HG03342 (cell line): ENCODE data around the gene PRELID3B.
"Not testable (repeated sequence)": the region's sequence is repeated elsewhere in the genome, so short reads cannot be mapped to it uniquely, and the experiment has no call there.

Experiments
- ATAC-seq: cut with Tn5 transposase; IDR thresholded peaks from one replicate; pipeline ENCODE4 v1.9.1; 2021; ENCODE audit warnings: mild to moderate bottlenecking, moderate library complexity; ENCODE audit not compliant: unreplicated experiment

The PRELID3B gene

DNA sequence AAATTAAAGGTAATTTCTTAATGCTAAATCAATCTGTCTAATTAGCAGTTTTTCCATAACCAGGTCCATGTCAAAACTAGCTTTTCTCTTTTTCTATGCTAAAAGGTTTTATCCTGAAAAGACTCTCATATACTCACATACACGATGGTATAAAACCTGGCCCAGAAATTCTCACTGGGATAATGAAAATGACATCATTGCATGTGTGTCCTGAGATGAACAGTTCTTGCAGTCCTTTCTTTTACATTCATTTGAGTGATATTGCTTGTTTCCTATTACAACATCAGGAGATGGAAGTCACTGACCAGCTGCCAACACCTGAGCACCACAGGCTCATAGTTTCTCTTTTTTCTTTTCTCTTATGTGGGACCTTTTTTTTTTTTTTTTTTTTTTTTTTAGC lies 7.9 kb upstream of the PRELID3B start:
- no peak for ATAC-seq

DNA sequence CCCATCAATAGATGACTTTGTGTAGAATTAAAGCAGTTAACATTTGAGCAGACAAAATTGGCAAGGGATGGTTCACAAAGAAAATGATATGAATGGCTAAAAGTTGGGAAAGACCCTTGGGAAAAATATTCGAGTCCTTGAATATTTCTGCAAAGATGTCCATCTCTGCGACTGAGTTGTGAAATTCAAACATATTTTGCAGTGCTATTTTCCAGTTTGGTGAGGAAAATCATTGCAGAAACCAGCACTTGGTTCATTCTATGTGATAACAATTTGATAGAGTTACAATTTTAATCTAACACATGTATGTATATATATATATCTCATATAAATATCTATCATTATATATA lies 6.1 kb upstream of the PRELID3B start:
- ATAC-seq = no peak

DNA sequence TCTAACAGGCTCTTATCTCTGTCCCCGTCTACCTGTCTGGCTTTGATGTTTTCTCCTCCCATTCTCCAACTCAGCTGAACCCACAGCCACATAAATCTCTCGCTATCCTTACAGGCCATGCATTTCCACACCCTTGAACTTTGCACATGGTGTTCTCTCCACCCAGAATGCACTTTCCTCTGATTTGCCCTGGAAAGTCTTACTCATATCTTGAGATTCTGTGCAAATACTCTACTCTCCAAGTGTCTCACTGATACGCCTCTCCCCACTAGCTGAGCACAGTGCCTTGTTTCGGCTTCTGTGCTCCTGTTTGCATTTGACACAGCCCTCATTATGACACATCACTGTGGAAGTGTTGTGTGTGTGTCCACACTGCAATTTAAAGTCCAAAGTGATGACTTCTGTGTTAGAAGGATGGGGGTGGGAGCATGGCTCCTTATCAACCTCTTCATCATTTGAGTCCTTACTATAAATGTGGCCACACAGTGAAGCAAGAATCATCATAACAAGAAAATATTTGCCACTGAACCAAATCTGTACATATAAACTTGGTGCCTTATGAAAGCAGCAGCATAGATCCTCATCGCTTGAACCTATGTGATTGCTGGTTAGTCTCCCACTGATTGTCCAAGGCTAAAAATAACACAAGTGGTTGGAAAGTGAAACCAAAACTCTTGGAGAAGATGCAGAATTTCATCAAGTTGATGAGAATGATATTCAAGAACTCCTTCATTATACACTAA lies 5.5 kb upstream of the PRELID3B start:
- ATAC-seq = no peak

DNA sequence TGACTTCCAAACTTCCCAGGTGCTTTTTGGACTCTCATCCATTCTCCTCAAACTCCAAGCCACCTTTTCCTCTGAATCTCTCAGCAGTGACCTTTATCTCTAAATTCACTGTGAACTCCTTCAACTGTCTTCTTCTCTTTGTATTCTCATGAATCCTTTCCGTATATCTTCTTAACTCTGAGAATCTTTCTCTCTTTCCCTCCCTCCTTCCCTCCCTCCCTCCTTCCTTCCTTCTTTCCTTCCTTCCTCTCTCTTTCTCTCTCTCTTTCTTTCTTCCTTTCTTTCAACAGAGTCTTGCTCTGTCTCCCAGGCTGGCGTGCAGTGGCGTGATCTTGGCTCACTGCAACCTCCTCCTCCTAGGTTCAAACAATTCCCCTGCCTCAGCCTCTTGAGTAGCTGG lies 4.3 kb upstream of the PRELID3B start:
- ATAC-seq = no peak

DNA sequence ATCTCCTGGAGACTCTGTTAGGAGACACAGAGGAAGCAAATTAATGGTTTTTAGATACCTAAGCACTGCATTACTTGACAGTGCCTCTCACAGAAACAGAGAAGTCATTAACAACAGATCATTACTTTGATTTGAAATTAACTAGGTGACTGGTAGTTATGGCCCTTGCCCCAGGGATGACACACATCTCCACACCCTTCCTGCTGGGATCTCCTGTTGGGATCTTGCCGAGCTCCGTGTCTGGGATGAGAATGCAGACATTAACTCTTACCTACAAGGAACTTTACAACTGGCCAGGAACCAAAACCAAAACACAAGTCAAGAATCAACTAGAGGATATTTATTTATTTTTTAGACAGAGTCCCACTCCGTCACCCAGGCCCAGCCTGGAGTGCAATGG lies 2.2 kb upstream of the PRELID3B start:
- ATAC-seq = no peak

DNA sequence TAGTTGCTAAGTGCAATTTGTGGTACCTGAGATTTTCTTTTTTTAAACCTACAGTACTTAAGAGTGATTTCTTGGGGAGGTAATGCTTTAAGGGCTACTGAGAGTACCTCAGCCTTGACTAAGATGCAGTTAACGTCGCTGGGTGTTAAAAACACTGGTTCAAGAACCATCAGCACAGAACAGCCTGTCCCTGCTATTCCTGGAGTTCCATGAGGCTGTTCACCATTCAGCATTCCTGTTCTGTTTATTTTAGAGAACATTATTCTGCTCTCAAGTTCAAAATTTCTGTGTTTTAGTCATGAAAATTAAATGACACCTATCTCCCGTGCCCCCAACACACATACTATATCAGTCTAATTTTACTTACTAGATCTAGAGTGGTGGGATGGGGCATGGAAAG lies 1.7 kb upstream of the PRELID3B start:
- no peak for ATAC-seq

DNA sequence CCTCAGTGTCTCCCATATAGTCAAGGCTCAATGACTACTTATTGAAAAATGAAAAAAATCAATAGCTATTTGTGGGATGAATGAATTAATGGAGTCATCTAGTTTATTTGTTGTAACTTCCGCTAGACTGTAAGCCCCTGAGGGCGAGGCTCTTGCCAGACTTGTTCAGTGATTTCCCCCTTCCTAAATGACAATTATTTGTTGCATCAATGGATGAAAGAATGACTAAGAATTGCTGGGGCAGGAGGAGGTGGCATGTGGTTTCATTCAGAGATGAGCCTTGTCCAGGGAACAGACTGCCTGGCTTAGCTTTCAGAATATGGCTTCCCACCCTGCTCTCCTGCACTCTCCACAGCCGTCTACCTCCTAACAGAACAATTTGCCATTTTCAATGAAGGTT lies 1.1 kb upstream of the PRELID3B start:
- ATAC-seq = no peak

DNA sequence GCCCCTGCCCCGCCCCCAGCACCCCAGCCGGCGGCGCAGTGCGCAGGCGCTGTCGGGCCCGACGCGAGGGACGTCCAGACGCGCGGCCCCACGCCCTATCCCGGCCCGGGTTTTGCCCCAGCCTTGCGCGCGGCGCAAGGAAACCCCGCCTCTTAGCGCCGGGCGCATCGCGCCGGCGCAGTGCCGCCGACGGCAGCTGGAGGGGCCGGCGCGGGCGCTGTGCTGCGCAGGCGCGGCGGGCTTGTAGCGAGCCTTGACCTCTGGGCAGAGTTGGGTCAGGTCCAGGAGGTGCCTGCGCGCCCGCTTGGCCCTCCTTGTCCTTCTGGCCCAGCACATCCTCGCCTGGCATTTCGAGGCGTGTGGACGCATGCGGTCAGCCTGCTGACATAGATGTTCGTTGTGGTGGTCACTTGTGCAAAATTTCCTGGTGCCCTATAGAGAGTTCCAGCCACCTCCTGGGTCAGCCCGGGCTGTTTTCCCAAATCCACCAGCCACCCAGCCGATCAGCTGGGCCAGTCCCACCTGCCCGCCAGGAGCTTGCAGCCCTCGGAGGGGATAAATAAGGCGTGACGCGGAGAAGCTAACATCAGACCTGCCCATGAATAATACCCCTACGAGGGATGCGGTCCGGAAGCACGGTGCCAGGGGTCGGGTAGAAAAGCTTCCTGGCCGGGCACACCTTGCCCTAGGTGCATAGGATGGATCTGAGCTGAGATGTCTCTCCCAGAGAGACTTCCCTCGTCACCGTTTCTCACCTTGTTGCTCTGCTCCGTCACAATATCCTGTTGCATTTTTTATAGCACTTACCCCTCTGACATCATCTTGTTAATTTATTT lies 428 bp upstream of the PRELID3B start:
- ATAC-seq = peak; percentile 93

DNA sequence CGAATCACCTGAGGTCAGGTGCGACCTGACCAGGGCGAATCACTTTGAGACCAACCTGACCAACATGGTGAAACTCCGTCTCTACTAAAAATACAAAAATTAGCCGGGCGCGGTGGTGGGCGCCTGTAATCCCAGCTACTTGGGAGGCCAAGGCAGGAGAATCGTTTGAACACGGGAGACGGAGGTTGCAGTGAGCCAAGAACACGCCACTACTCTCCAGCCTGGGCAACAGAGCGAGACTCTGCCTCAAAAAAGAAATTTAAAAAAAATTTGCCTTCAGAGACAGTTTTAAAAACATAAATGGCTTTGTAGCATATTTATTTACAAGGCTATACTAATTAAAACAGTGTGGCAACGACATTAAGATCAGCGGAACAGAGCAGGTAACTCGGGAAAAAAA lies 1.1 kb downstream of the PRELID3B start:
- not testable (repeated sequence) for ATAC-seq

DNA sequence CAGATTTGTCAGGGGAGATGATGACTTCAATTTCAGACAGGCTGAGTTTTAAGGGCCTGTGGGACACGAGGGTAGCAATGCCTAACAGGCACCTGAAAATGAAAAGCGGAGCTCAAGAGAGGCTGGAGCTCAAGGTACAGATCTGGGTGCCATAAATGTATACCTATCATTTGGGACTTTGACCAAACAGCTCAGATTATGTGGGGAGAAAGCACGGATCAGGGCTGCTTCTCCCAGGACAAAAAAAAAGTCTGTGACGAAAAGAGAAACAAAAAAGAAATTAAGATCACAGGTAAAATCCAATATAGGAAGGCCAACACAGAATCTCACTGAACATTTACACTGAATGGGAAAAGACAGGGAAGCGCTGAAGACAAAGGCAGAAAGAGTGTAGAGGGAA lies 1.9 kb downstream of the PRELID3B start:
- no peak for ATAC-seq

DNA sequence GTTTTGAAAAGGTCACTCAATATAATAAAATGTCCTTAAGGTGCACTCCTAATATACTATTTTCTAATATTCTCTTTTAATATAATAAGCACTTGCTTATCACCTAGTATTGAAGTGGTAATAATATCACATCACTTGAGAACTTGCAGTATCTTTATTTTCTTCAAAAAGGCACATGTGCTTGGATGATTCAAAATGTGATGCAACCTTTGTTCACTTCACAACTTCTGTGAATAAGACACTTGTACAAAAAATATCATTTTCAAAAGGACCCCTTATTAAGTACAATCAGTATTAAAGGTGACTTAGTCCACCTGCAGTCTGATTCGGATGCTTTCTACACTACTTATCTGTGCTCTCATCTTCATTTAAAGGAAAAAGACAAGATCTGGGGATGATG lies 3.4 kb downstream of the PRELID3B start:
- ATAC-seq = no peak

DNA sequence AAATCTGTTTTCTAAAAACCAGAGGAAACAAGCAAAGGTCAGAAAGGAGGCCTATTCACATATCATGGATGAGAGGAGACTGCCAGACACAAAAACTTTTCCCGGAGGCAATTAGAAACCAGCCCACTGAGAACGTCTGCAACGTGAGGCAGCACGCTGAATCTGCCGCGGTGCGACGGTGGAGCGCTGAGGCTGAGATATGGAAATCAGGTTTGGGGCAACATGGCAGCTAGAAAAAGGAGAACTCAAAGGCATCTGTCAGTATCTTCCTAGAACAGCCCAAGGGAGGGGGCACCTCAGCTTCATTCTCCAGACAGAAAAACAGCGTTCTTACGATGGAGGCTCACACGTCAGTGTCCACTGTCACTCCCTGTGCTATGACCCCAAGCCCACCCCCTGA lies 5.2 kb downstream of the PRELID3B start:
- no peak for ATAC-seq

DNA sequence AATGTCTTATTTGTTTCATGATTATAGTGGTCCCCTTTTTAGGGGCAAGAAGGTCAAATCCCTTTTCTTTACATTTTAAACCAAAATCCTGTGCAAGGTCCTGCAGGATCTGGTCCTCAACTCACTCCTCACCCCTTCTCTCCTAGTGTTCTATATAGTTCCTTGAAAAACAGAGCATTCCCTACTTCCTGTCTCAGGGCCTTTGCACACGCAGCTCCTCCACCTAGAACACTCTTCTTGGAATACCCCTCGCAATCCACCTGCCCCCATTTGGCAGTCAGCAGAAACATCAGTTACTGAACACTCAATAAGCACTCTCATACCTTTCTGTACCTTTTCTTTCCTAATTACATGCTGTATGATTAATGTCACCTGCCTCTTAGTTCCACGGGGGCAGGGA lies 7.2 kb downstream of the PRELID3B start:
- no peak for ATAC-seq

DNA sequence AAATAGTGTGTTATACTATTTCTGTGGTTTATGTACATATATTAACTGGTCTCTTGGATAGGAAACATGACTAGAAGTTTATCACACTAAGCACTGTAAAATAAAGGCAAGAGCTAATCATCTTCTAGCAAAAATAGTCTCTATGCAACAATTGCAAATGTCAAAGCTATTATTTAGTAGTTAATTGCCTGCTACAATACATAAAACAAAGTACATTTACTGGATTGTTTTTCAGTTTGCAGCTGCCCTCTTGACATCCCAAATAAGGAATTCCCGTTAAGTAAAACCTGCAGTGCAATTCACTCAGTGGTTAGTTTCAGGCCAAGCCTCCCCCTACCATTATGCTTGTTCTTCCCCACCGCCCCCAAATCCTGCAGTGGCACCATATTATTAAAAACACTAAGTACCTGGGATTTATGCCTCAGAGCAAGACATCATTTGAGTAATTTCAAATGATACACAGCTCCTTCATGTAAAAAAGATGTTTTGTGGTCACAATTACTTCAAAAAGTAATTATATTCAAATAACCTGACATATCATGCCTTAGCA lies 8.9 kb downstream of the PRELID3B start:
- no peak for ATAC-seq

DNA sequence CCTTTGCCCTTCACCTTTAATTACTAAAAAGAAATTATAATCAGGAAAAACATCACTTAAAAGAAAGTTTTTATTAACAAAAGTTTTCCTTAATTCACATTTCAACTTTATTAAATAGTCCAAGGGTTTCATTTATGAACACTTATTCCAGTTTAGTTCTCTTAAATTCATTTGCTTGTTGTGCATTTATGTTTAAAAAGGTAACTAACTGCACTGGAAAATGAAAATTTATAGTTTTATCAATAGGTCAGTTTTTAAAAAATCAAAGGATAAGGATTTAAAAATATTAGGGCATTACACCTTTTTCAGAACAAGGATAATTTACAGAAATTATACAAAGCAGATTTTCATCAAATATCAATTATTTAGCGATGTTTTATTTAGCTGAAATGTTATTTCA lies 9.5 kb downstream of the PRELID3B start:
- no peak for ATAC-seq

DNA sequence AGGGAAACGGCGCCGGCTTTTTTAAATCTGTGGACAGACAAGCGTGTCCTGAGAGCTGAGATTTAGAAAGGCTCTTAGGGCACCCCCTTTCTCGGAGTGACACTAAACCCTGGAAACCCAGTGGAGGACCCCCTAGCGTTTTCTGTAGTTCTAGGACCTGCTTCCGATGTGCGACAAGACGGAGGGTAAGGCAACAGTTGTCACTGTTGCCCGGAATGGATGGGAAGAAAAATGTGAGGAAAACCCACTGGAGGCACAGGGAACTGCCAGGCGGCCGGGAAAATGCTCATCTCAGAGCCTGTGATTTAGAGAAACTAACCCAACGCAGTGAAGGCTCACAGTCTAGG lies 9.9 kb downstream of the PRELID3B start:
- no peak for ATAC-seq

DNA sequence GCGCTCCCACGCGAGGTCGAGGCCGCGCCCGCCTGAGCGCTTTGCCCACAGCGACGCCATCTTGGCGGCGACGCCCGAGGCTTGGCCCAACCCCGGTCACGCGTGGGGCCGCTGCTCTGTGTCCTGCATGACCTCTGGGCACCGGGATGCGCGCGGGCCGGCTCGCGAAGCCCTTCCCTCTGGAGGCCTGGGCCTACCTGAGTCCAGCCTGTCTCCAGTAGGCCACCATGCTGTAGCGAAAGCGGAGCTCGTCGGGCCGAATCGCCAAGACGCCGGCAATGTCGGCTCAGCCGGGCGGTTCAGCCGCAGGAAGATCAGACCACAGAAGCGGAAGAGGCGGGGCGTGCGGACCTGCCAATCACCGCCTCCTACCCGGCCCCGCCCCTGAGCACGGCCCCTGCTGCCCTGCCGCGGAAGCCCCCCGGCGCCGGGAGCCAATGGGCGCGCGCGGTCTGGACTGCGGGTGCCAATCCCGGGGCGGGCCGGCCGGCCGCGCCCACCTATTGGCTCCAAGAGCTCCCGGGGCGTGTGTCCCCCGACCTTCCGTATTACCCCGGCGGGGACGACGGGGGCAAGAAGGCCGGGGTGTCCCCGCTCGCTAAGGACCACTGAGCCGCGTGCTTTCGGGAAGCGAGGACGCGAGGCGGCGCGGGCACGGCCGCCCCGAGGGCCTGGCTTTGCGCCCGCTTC lies 10.4 kb downstream of the PRELID3B start, which contains the start of gene ATP5F1E:
ATP5F1E (minus strand) TSS at position 313 of the 690 bp plus-strand sequence; CDS start at position 229, 84 bp downstream.
- ATAC-seq = peak; percentile 92

DNA sequence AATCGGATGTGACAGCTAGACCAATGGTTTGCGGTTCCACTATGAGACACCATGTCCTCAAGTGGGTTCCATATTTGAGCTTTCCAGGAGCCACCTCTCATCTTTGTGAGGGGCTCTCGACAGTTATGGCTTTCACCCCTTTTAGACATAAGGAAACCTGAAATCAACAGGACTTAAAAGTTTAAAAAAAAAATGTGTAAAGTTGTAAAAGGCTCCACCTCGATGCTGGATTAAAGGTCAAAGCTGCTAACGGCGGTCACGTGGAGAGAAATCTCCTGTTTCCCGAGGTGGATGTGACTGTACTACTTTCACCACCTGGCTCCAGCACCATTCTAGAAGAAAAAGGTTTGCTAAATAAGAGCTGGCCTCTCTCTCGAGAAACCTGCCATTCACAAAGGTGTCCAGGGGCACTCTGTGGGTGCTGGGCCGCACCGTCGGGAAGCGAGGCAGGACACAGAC lies 11.0 kb downstream of the PRELID3B start:
- ATAC-seq = no peak

DNA sequence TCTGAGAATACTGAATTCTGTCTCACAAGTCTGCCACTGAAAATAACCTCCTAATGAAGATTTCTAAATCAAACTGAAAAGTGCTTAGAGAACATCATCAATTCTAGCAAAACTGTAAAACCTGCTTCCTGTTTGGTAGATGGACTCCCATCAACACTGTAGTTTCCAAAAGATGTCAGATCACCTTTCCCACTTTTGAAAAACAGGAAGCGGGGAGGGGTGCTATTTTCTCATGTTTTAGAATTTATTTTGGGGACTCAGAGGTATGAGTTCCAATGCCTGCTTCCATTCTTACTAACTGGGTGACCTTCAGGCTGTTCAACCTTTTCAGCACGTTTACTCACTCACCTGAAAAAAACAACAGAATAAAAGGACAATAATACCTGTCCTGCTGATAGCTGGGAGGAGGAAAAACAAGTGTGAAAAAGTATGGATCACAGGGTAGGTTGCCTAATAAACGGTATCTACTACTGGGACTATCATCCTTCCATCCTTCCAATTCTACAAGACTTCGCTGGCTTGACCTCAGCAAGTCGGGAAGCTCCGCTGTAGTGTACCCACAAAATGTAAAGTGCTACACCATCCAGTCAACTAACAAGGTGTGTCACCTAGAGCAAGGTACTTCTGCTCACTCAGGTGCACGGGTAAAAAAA lies 11.5 kb downstream of the PRELID3B start:
- ATAC-seq = no peak

DNA sequence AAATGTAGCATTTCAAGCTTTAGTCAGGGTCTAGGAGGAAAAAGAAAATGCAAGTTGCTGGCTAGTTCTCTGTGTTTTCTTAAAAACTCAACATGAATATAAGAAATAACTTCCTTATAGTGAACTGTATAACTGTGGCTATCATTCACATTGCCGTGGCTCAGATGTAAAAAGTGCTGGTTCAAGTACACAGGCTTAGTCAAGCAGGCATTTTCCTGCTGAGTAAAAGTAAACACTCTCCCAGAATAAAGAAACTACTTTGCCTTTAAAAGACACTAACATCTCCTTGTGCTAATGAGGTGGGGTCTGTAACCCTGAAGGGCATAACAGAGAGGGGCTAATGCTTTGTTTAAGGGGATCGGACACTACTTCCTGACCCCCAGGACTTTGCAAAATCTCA lies 13.8 kb downstream of the PRELID3B start:
- no peak for ATAC-seq

DNA sequence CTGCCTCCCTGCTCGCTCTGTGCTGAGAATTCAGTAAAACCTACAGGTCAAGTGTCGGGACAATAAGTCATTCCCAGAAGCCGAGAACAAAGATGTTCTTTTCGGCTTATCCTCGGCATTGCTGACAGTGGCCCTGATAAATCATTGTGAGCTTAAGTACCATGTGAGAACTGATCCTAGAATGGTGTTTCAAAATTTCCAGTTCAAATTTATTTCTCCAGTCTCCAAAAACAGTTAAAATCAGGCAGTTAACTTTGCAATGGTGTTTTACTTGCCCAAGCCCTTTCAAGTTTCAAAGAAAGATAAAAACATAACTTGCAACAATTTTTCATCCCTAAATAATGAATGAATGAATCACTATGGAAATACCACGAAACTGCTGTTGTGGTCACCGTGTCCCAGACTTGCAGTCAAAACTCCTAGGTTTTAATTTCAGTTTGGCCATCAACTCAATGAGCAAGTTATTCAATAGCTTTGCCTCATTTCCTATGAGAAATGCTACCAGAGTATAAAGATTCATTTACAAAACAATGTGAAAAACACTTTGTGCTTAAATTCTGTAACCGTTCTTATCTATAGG lies 14.8 kb downstream of the PRELID3B start:
- ATAC-seq = no peak
